IMR-90 (cell line): Measurements from ENCODE around the gene SMARCD2. TPM values are rescaled to one million over a fixed set of nuclear protein-coding genes. Genes with fewer than 3 reads are reported as not detected.

Source experiments
- ATAC-seq: fragments of 200-7000 bp; cut with Tn5 transposase; 2 replicates; pipeline ENCODE4 v1.9.1; 2020; ENCODE audit warnings: low read depth, mild to moderate bottlenecking, moderate library complexity
- BruUV-seq: library from RNA; stranded (reverse); fragments of 400-500 nt; replicated peaks from 2 replicates; lab custom pipeline; 2021; lab: Mats Ljungman, UMichigan
- CTCF ChIA-PET: fragments of 300-600 bp; formaldehyde crosslinking; extraction: SDS; loops from one replicate; lab custom pipeline; 2021; ENCODE audit warnings: antibody characterized with exemption; lab: Yijun Ruan, JAX
- POLR2A ChIA-PET: fragments of 300-600 bp; sonication (Branson Sonifier 250); formaldehyde crosslinking; loops from one replicate; lab custom pipeline; 2022; ENCODE audit warnings: antibody characterized with exemption; ENCODE audit not compliant: unreplicated experiment; lab: Charles Lee
- DNase-seq: peaks from one replicate; pipeline ENCODE4 v3.0.0; 2013
- H2AFZ ChIP-seq: replicated peaks from 2 replicates; pipeline ENCODE3; 2013; ENCODE audit warnings: low read length, mild to moderate bottlenecking; ENCODE audit not compliant: poor library complexity
- H2AK5ac ChIP-seq: 2 replicates; pipeline ENCODE4 v1.6.1; 2013; ENCODE audit warnings: low read depth, low read length, inconsistent platforms
- H2AK9ac ChIP-seq: replicated peaks from 2 replicates; pipeline ENCODE3; 2013; ENCODE audit warnings: mild to moderate bottlenecking, low read depth, low read length, moderate library complexity; ENCODE audit not compliant: poor library complexity
- H2BK120ac ChIP-seq: 2 replicates; pipeline ENCODE4 v1.6.1; 2013; ENCODE audit warnings: low read depth, low read length, inconsistent platforms
- H2BK15ac ChIP-seq: 3 replicates; pipeline ENCODE4 v1.6.1; 2013; ENCODE audit warnings: low read depth, low read length, inconsistent platforms
- H2BK20ac ChIP-seq: 2 replicates; pipeline ENCODE4 v1.6.1; 2013; ENCODE audit warnings: low read depth, mild to moderate bottlenecking, inconsistent platforms, low read length, moderate library complexity
- H2BK5ac ChIP-seq: 2 replicates; pipeline ENCODE4 v1.6.1; 2013; ENCODE audit warnings: mild to moderate bottlenecking, low read depth, low read length, inconsistent platforms; ENCODE audit not compliant: poor library complexity, severe bottlenecking
- H3K14ac ChIP-seq: replicated peaks from 2 replicates; pipeline ENCODE4 v1.6.1; 2013; ENCODE audit warnings: low read depth, low read length, inconsistent platforms
- H3K18ac ChIP-seq: 2 replicates; pipeline ENCODE4 v1.6.1; 2013; ENCODE audit warnings: low read depth, low read length, control low read depth
- H3K23ac ChIP-seq: 2 replicates; pipeline ENCODE4 v1.6.1; 2013; ENCODE audit warnings: low read depth, low read length, inconsistent platforms
- H3K27ac ChIP-seq: 2 replicates; pipeline ENCODE4 v1.5.1; 2013; ENCODE audit warnings: mild to moderate bottlenecking, control low read depth, low read length; ENCODE audit not compliant: insufficient read depth
- H3K27me3 ChIP-seq: 2 replicates; pipeline ENCODE4 v1.6.1; 2013; ENCODE audit warnings: low read length; ENCODE audit not compliant: control insufficient read depth, insufficient read depth
- H3K36me3 ChIP-seq: 2 replicates; pipeline ENCODE4 v1.6.1; 2013; ENCODE audit warnings: low read length, mixed read lengths; ENCODE audit not compliant: control insufficient read depth, insufficient read depth
- H3K4ac ChIP-seq: 2 replicates; pipeline ENCODE4 v1.6.1; 2013; ENCODE audit warnings: low read depth, low read length, inconsistent platforms
- H3K4me1 ChIP-seq: 2 replicates; pipeline ENCODE4 v1.6.1; 2013; ENCODE audit warnings: low read length, mixed read lengths; ENCODE audit not compliant: control insufficient read depth, insufficient read depth
- H3K4me2 ChIP-seq: 2 replicates; pipeline ENCODE4 v1.6.1; 2013; ENCODE audit warnings: low read depth, mild to moderate bottlenecking, control low read depth, low read length, moderate library complexity
- H3K4me3 ChIP-seq: 2 replicates; pipeline ENCODE4 v1.5.1; 2013; ENCODE audit warnings: low read depth, mild to moderate bottlenecking, control low read depth, low read length, moderate library complexity; ENCODE audit not compliant: insufficient read depth
- H3K56ac ChIP-seq: 2 replicates; pipeline ENCODE4 v1.6.1; 2013; ENCODE audit warnings: low read length, inconsistent platforms; ENCODE audit not compliant: insufficient read depth; ENCODE audit errors: extremely low read depth
- H3K79me1 ChIP-seq, 2 experiments: 2 replicates each; pipeline ENCODE4 v1.6.1; 2013; ENCODE audit warnings: low read length in 2 of 2, inconsistent platforms in 1 of 2, low read depth in 1 of 2
- H3K9ac ChIP-seq: 2 replicates; pipeline ENCODE4 v1.6.1; 2013; ENCODE audit warnings: low read depth, low read length, control low read depth
- H3K9me1 ChIP-seq: 2 replicates; pipeline ENCODE4 v1.6.1; 2013; ENCODE audit warnings: low read length, inconsistent platforms; ENCODE audit not compliant: insufficient read depth
- H3K9me3 ChIP-seq: 2 replicates; pipeline ENCODE4 v1.6.1; 2013; ENCODE audit warnings: low read length; ENCODE audit not compliant: control insufficient read depth, insufficient read depth
- H4K20me1 ChIP-seq: 2 replicates; pipeline ENCODE4 v1.6.1; 2013; ENCODE audit warnings: low read length, inconsistent platforms; ENCODE audit not compliant: insufficient read depth
- H4K5ac ChIP-seq: 2 replicates; pipeline ENCODE4 v1.6.1; 2013; ENCODE audit warnings: mild to moderate bottlenecking, low read depth, low read length, control low read depth
- H4K8ac ChIP-seq, 2 experiments: 2 replicates each; pipeline ENCODE4 v1.6.1; 2013; ENCODE audit warnings: low read depth in 2 of 2, low read length in 2 of 2, control low read depth in 1 of 2, inconsistent platforms in 1 of 2
- H4K91ac ChIP-seq: 2 replicates; pipeline ENCODE4 v1.6.1; 2013; ENCODE audit warnings: low read depth, low read length, inconsistent platforms; ENCODE audit not compliant: insufficient read depth
- BHLHE40 ChIP-seq: fragments of 150-350 bp; IDR thresholded peaks from 2 replicates; pipeline ENCODE4 v1.6.1; 2016; ENCODE audit warnings: mild to moderate bottlenecking, low read depth, low read length
- CEBPB ChIP-seq: IDR thresholded peaks from 2 replicates; pipeline ENCODE4 v1.6.1; 2012; ENCODE audit warnings: low read depth, low read length, improper control_type of control experiment
- CHD1 ChIP-seq: IDR thresholded peaks from 2 replicates; pipeline ENCODE4 v1.6.1; 2012; ENCODE audit warnings: low read depth, low read length, improper control_type of control experiment
- CTCF ChIP-seq: conservative IDR thresholded peaks from 2 replicates; pipeline ENCODE4 v1.5.1; 2012; ENCODE audit warnings: mild to moderate bottlenecking, low read depth, low read length, improper control_type of control experiment
- FOS ChIP-seq: fragments of 150-350 bp; IDR thresholded peaks from 2 replicates; pipeline ENCODE4 v1.6.1; 2016; ENCODE audit warnings: low read depth, low read length
- MAZ ChIP-seq: IDR thresholded peaks from 2 replicates; pipeline ENCODE4 v1.6.1; 2012; ENCODE audit warnings: low read depth, mild to moderate bottlenecking, low read length, improper control_type of control experiment, moderate library complexity, borderline replicate concordance
- MXI1 ChIP-seq: IDR thresholded peaks from 2 replicates; pipeline ENCODE4 v1.6.1; 2012; ENCODE audit warnings: low read depth, mild to moderate bottlenecking, low read length, moderate library complexity, borderline replicate concordance
- NFE2L2 ChIP-seq: fragments of 150-350 bp; IDR thresholded peaks from 2 replicates; pipeline ENCODE4 v1.6.1; 2016; ENCODE audit warnings: low read depth, mild to moderate bottlenecking, low read length
- POLR2A ChIP-seq: IDR thresholded peaks from 2 replicates; pipeline ENCODE4 v1.6.1; 2012; ENCODE audit warnings: mild to moderate bottlenecking, low read depth, low read length
- RAD21 ChIP-seq: IDR thresholded peaks from 2 replicates; pipeline ENCODE4 v1.6.1; 2012; ENCODE audit warnings: low read length, improper control_type of control experiment
- RFX5 ChIP-seq: IDR thresholded peaks from 2 replicates; pipeline ENCODE4 v1.8.0; 2012; ENCODE audit warnings: low read depth, mild to moderate bottlenecking, low read length, moderate library complexity
- dilution Hi-C: fragments of 300-500 bp; cut with HindIII; formaldehyde crosslinking; loops from one replicate; pipeline ENCODE4 v1.14.3; 2018; ENCODE audit warnings: low sequenced_read_pairs; ENCODE audit not compliant: unreplicated experiment
- in situ Hi-C: fragments of 300-500 bp; cut with MboI; formaldehyde crosslinking; loops from 3 replicates; pipeline ENCODE4 v1.14.3; 2019; ENCODE audit warnings: low sequenced_read_pairs, inconsistent platforms, mixed read lengths
- intact Hi-C: fragments of 100-400 bp; cut with micrococcal nuclease; formaldehyde crosslinking; loops from 2 replicates; pipeline ENCODE4 v1.10.0; 2022
- polyA plus RNA-seq, 3 experiments: library from polyadenylated mRNA; depleted of rRNA; stranded (reverse); fragments of >200 nt; gene quantifications; 2 replicates each; pipeline ENCODE4 v1.2.3, GENCODE V29; 2012; ENCODE audit warnings: low replicate concordance in 1 of 3
- total RNA-seq: library from RNA; depleted of rRNA; stranded (reverse); fragments of >200 nt; gene quantifications from 2 replicates; pipeline ENCODE4 v1.2.3, GENCODE V29; 2012
- TF ChIP-seq, protein P1 (sequence below): fragments of 150-350 bp; IDR thresholded peaks from 2 replicates; pipeline ENCODE4 v1.6.1; 2017; ENCODE audit warnings: mild to moderate bottlenecking, antibody characterized with exemption, low read length, low read depth
- TF ChIP-seq, protein P2 (sequence below): fragments of 150-350 bp; IDR thresholded peaks from 2 replicates; pipeline ENCODE4 v1.6.1; 2016; ENCODE audit warnings: low read depth, mild to moderate bottlenecking, low read length, moderate library complexity, borderline replicate concordance

Gene SMARCD2
- total and polyA plus RNA-seq, 2 of the 4 experiments (the other 2 are of a cell fraction) = 56.9 to 91.2 TPM

- no peak overlapping the region for H3K9ac ChIP-seq
- H2AFZ ChIP-seq = no peak overlapping the region
- H3K4me1 ChIP-seq = peaks cover 5% of the 10 kb centered on the region
- no peak overlapping the region for H2AK5ac ChIP-seq
- in situ Hi-C loops (no loop called here), dilution Hi-C loops (no loop called here), intact Hi-C loops (no loop called here)
- H2BK15ac ChIP-seq = no peak overlapping the region
- peaks cover 27% of the 10 kb centered on the region for H3K9me1 ChIP-seq
- ATAC-seq = no peak
- H4K91ac ChIP-seq = no peak overlapping the region
- no peak overlapping the region for H2BK5ac ChIP-seq
- ChIA-PET CTCF (no interaction called here), POLR2A (no interaction called here)
- TF ChIP-seq NFE2L2 (no peak), CEBPB (no peak), MXI1 (no peak), POLR2A (no peak), MAZ (no peak), CTCF (no peak), FOS (no peak), BHLHE40 (no peak), CHD1 (no peak), RFX5 (no peak), RAD21 (no peak)
- TF ChIP-seq, protein P1, sequence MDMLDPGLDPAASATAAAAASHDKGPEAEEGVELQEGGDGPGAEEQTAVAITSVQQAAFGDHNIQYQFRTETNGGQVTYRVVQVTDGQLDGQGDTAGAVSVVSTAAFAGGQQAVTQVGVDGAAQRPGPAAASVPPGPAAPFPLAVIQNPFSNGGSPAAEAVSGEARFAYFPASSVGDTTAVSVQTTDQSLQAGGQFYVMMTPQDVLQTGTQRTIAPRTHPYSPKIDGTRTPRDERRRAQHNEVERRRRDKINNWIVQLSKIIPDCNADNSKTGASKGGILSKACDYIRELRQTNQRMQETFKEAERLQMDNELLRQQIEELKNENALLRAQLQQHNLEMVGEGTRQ = no peak
- TF ChIP-seq, protein P2, sequence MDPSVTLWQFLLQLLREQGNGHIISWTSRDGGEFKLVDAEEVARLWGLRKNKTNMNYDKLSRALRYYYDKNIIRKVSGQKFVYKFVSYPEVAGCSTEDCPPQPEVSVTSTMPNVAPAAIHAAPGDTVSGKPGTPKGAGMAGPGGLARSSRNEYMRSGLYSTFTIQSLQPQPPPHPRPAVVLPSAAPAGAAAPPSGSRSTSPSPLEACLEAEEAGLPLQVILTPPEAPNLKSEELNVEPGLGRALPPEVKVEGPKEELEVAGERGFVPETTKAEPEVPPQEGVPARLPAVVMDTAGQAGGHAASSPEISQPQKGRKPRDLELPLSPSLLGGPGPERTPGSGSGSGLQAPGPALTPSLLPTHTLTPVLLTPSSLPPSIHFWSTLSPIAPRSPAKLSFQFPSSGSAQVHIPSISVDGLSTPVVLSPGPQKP = no peak
- H3K4ac ChIP-seq = no peak overlapping the region
- no peak overlapping the region for H3K27ac ChIP-seq
- no peak overlapping the region for H3K14ac ChIP-seq
- no peak overlapping the region for H3K56ac ChIP-seq
- no peak overlapping the region for H2AK9ac ChIP-seq
- no TSS peak for BruUV-seq
- H4K8ac ChIP-seq = no peak overlapping the region
- H4K20me1 ChIP-seq = peaks cover 30% of the 10 kb centered on the region
- DNase-seq = no peak
- no peaks in the 10 kb centered on the region for H3K27me3 ChIP-seq
- no peak overlapping the region for H4K5ac ChIP-seq
- H3K4me2 ChIP-seq = no peak overlapping the region
- no peak overlapping the region for H2BK120ac ChIP-seq
- H3K9me3 ChIP-seq = no peaks in the 10 kb centered on the region
- peaks cover 74% of the 10 kb centered on the region for H3K36me3 ChIP-seq
- no peak overlapping the region for H3K23ac ChIP-seq
- peaks cover 42 to 83% of the 10 kb centered on the region in 2 experiments for H3K79me1 ChIP-seq
- no peak overlapping the region for H2BK20ac ChIP-seq
- H3K4me3 ChIP-seq = no peak overlapping the region
- no peak overlapping the region for H3K18ac ChIP-seq
These were observed 19.9 kb downstream of the SMARCD2 start for GRCh38 chr17:63822537-63822936.
